Thoracic aorta (tissue), 2 donors: ENCODE data around the gene GATAD2A. TPM values are rescaled to one million over a fixed set of nuclear protein-coding genes. Genes with fewer than 3 reads are reported as not detected.

Experiments
- ATAC-seq: fragments of 150-250 bp; one replicate; pipeline ENCODE4 v1.8.0; 2017; ENCODE audit warnings: low read depth; ENCODE audit not compliant: insufficient number of reproducible peaks, low FRiP score
- DNase-seq: peaks from one replicate; pipeline ENCODE4 v3.0.0-alpha.2; 2020; ENCODE audit warnings: low spot score
- H3K27ac ChIP-seq, 2 donors: fragments of 200-600 bp; sonication (generic); 1 replicate in 1 of 2; 2 replicates in 1 of 2; pipeline ENCODE4 v1.5.1; 2016; ENCODE audit warnings: mild to moderate bottlenecking in 2 of 2, moderate library complexity in 2 of 2
- H3K27me3 ChIP-seq: fragments of 200-600 bp; sonication (generic); replicated peaks from 2 replicates; pipeline ENCODE4 v1.6.0; 2016; ENCODE audit warnings: mild to moderate bottlenecking; ENCODE audit not compliant: insufficient read depth
- H3K36me3 ChIP-seq: fragments of 200-600 bp; sonication (generic); one replicate; pipeline ENCODE4 v1.5.1; 2016
- H3K4me1 ChIP-seq, 2 donors: fragments of 200-600 bp; sonication (generic); 1 replicate in 1 of 2; 2 replicates in 1 of 2; pipeline versions ENCODE4 v1.5.1 to v1.6.0; 2016; ENCODE audit warnings: low read depth in 2 of 2, mild to moderate bottlenecking in 1 of 2; ENCODE audit not compliant: control insufficient read depth in 1 of 2
- H3K4me3 ChIP-seq: fragments of 200-600 bp; sonication (generic); 2 replicates; pipeline ENCODE4 v1.5.1; 2016; ENCODE audit warnings: mild to moderate bottlenecking
- H3K9me3 ChIP-seq: fragments of 200-600 bp; sonication (generic); 2 replicates; pipeline ENCODE4 v1.5.1; 2016
- total RNA-seq, 2 donors: library from RNA; depleted of rRNA; stranded (reverse); fragments of >200 nt; gene quantifications; one replicate each; pipeline versions ENCODE4 v1.1.0 to v1.2.3, GENCODE V29; 2016
- TF ChIP-seq, protein P1 (sequence below): fragments of 200-600 bp; sonication (generic); IDR thresholded peaks from one replicate; pipeline ENCODE4 v1.5.1; 2019; ENCODE audit warnings: antibody characterized with exemption

The GATAD2A gene
- total RNA-seq, 2 donors from 2014 or later: 55.9 to 79.1 TPM

DNA sequence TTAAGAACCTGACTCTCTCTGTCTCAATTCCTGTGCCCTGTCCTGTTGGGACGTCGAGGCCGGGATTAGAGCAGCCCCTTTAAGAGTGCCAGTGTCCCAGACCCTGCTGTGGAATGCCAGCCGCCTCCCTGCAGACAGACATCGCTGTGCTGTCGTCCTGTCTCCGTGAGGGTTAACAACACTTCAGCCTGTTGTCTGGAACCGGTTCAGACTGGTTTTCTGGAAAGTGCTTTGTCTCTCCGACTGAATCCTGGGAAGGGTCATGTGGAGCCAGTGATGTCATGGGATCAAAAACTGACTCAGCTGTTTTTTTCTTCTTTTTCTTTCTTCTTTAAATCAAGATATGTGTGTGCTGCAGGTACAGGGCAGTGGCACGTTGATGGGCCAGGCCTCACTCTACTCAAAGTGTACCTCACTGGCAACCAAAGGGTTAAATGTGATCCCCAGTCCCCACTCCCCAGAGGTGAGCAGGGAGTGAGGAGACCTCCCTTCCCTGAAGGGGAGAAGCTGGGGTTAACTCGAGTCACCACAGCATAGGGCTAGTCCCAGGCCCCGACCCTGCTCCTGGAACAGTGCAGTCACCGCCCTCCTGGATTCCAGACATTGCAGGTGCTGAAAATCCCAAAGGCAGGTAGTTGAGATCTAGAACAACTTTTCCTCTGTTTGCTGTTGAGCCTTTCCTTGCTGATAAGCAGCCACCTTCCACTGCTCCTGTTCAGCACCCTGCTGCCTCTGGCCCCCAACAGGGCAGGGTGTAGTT, 59.0 kb downstream of the GATAD2A start:
- H3K4me3 ChIP-seq: peak overlapping the region; percentile 40
- peak overlapping the region; percentile 2 to 82 for H3K27ac ChIP-seq
- H3K4me1 ChIP-seq: peaks cover 46 to 53% of the 10 kb centered on the region in 2 donors
- H3K36me3 ChIP-seq: peaks cover 11% of the 10 kb centered on the region
- DNase-seq: no peak
- H3K9me3 ChIP-seq: peaks cover 12% of the 10 kb centered on the region
- no peaks in the 10 kb centered on the region for H3K27me3 ChIP-seq
- ATAC-seq: no peak
- TF ChIP-seq, protein P1, sequence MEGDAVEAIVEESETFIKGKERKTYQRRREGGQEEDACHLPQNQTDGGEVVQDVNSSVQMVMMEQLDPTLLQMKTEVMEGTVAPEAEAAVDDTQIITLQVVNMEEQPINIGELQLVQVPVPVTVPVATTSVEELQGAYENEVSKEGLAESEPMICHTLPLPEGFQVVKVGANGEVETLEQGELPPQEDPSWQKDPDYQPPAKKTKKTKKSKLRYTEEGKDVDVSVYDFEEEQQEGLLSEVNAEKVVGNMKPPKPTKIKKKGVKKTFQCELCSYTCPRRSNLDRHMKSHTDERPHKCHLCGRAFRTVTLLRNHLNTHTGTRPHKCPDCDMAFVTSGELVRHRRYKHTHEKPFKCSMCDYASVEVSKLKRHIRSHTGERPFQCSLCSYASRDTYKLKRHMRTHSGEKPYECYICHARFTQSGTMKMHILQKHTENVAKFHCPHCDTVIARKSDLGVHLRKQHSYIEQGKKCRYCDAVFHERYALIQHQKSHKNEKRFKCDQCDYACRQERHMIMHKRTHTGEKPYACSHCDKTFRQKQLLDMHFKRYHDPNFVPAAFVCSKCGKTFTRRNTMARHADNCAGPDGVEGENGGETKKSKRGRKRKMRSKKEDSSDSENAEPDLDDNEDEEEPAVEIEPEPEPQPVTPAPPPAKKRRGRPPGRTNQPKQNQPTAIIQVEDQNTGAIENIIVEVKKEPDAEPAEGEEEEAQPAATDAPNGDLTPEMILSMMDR: no peak

DNA sequence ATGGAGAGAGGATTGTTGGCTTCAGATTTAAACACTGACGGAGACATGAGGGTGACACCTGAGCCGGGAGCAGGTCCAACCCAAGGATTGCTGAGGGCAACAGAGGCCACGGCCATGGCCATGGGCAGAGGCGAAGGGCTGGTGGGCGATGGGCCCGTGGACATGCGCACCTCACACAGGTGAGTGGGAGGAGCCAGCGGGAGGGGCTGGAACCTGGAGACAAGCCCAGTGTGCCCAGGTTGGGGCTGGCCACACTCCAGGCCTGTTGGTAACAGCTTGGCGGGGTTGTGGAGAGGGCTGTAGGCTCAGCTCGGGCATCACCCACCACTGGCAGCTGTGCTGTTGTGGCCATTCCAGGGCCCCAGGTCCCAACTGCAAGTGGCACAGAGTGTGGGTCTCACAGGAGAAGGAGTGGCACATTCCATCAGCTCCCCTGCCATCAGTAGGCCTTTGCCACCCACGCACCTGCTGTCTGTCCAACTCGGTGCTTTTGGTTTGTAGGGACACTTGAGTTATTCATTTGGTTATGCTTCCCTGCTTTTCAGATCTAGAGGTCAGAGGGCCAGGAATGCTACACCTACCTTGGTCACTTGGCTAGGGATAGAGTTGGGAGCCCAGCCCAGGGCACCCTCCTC, 60.1 kb downstream of the GATAD2A start:
- Histone ChIP-seq H3K27ac (no peak overlapping the region), H3K4me3 (no peak overlapping the region), H3K9me3 (peaks cover 12% of the 10 kb centered on the region), H3K36me3 (peaks cover 11% of the 10 kb centered on the region), H3K4me1 (peaks cover 38 to 42% of the 10 kb centered on the region in 2 donors), H3K27me3 (no peaks in the 10 kb centered on the region)
- no peak for DNase-seq
- ATAC-seq: no peak
- TF ChIP-seq, protein P1: no peak

DNA sequence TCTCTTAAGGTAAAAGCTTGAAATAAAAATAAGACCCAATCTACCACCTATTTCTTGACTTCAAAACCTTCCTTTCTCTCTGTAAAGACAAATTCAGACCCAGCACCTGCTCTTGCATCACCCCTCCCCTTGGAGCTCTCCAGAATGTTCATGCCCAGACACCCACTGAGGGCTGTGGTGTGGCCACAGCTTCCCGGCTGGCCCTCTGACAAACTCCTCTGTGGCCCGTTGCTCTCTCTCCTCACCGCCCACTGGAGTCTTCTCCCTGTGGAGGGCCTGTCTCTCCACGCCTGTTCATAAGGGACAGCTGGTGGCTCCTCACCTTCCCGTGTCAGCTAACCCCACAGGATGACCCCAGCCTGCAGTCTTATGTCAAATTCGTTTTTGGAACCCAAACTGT, 60.7 kb downstream of the GATAD2A start:
- peaks cover 32 to 36% of the 10 kb centered on the region in 2 donors for H3K4me1 ChIP-seq
- TF ChIP-seq, protein P1: no peak
- DNase-seq (no peak), ATAC-seq (no peak)
- H3K27me3 ChIP-seq: no peaks in the 10 kb centered on the region
- H3K4me3 ChIP-seq: no peak overlapping the region
- H3K27ac ChIP-seq: no peak overlapping the region
- H3K9me3 ChIP-seq: peaks cover 12% of the 10 kb centered on the region
- peaks cover 11% of the 10 kb centered on the region for H3K36me3 ChIP-seq

DNA sequence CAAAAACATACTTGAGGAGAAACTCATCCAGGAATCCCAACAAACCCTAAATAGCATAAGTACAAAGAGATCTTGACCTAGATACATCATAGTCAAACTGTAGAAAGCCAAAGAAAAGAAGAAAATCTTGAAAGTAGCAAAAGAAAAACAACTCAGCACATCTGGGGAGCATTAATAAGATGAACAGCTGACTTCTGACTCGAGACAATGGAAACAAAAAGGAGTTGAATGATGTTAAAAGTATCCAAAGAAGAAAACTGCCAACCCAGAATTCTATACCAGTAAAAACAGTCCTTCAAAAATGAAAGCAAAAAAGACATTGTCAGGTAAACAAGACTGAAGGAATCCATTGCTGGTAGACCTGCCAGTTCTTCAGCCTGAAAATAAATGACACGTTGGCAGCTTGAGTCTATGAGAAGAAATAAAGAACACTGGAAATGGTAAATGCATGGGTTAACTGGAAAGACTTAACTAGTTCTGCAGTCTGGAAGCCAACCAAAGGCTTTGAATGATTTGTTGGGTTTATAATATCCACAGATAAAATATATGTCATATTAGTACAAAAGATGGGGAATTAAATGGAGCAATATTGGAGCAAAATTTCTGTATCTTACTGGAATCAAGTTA, 63.1 kb downstream of the GATAD2A start:
- Histone ChIP-seq H3K9me3 (peaks cover 12% of the 10 kb centered on the region), H3K4me3 (no peak overlapping the region), H3K36me3 (peaks cover 11% of the 10 kb centered on the region), H3K4me1 (peaks cover 8 to 18% of the 10 kb centered on the region in 2 donors), H3K27me3 (no peaks in the 10 kb centered on the region), H3K27ac (no peak overlapping the region)
- ATAC-seq (no peak), DNase-seq (no peak)
- TF ChIP-seq, protein P1: no peak

DNA sequence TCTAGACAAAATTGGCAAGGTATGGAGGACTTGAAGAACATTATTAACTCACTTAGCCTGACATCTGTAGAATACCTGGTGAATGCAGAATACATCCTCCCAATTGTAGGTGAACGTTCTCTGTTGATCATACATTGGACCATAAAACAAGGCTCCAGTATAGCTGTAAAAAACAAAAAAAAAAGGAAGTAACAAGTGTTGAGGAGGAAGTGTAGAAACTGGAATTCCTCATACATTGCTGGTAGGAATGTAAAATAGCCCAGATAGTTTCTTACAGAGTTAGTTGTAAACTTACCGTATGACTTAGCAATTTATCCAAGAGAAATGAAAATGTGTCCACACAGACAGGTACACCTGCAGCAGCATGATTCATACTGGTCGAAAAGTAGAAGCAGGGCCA, 65.1 kb downstream of the GATAD2A start:
- Histone ChIP-seq H3K4me3 (no peak overlapping the region), H3K36me3 (peaks cover 11% of the 10 kb centered on the region), H3K27me3 (no peaks in the 10 kb centered on the region), H3K4me1 (peaks cover 0 to 13% of the 10 kb centered on the region in 2 donors), H3K9me3 (peaks cover 12% of the 10 kb centered on the region), H3K27ac (no peak overlapping the region)
- no peak for ATAC-seq
- no peak for DNase-seq
- TF ChIP-seq, protein P1: no peak
